ENCODE results near the gene SMIM13. TPM values are rescaled to one million over a fixed set of nuclear protein-coding genes. Genes with fewer than 3 reads are reported as not detected.
"Not testable (repeated sequence)": the region's sequence is repeated elsewhere in the genome, so short reads cannot be mapped to it uniquely, and the experiment has no call there.

The SMIM13 gene
- total RNA-seq, 1 donor from 2014 or later, result 17.2 TPM

DNA sequence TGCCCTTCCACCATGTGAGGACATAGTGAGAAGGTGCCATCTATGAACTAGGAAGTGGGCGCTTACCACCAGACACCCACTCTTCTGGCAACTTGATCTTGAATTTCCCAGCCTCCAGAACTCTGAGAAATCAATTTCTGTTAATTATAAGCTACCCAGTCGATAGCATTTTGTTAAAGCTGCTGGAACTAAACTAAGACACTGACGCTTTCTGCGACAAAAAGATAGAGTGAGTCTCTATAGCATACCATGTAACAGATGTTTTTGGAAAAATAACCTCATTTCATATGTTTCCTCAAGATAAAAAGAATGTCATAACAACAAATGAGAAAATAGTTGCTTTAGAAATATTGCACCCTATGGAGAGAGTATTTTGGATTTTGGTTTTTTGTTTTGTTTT is 15.4 kb upstream of the SMIM13 start:
- DNase-seq (ENCODE audit: low spot score), result no peak
- ATAC-seq, result no peak
- intact Hi-C loops (cut with DNase I), result no loop called here

GRCh38 chr6:11080296-11080695 is 13.3 kb upstream of the SMIM13 start:
- intact Hi-C loops (cut with DNase I), result no loop called here
- DNase-seq (ENCODE audit: low spot score), result no peak
- no peak for ATAC-seq

- DNase-seq (ENCODE audit: low spot score) (no peak), ATAC-seq (no peak)
- intact Hi-C loops (cut with DNase I), result no loop called here
Measured at GRCh38 chr6:11083491-11083890, 10.1 kb upstream of the SMIM13 start.

DNA sequence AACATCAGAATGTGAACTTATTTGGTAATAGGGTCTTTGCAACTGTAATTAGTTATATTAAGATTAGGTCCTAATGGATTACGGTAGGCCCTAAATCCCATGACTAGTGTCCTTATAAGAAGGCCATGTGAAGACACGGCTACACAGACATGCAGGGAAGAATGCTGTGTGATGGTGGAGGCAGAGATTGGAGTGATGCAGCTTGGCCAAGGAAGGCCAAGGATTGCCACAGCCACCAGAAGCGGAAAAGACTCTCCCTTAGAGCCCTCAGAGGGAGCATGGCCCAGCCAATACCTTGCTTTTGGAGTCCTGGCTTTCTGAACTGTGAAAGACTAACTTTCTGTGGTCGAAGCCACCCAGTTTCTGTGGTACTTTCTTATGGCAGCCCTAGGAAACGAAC is 9.7 kb upstream of the SMIM13 start:
- intact Hi-C loops (cut with DNase I), result no loop called here
- ATAC-seq, result no peak
- no peak for DNase-seq (ENCODE audit: low spot score)

GRCh38 chr6:11085758-11086435 is 7.7 kb upstream of the SMIM13 start:
- no peak for ATAC-seq
- no peak for DNase-seq (ENCODE audit: low spot score)
- intact Hi-C loops (cut with DNase I), result no loop called here

DNA sequence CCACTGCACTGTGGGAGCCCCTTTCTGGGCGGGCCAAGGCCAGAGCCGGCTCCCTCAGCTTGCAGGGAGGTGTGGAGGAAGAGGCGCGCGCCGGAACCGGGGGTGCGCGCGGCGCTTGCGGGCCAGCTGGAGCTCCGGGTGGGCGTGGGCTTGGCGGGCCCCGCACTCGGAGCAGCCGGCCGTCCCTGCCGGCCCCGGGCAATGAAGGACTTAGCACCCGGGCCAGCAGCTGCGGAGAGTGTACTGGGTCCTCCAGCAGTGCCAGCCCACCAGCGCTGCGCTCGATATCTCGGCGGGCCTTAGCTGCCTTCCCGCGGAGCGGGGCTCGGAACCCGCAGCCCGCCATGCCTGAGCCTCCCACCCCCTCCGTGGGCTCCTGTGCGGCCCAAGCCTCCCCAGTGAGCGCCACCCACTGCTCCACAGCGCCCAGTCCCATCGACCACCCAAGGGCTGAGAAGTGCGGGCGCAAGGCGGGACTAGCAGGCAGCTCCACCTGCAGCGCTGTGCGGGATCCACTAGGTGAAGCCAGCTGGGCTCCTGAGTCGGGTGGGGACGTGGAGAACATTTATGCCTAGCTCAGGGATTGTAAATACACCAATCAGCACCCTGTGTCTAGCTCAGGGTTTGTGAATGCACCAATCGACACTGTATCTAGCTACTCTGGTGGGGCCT is 6.4 kb upstream of the SMIM13 start:
- ATAC-seq; intact Hi-C loops (cut with DNase I); DNase-seq (ENCODE audit: low spot score): not testable (repeated sequence)

GRCh38 chr6:11089695-11090094 is 3.9 kb upstream of the SMIM13 start:
- intact Hi-C loops (cut with DNase I), result no loop called here
- DNase-seq (ENCODE audit: low spot score) (no peak), ATAC-seq (no peak)

- not testable (repeated sequence) for DNase-seq (ENCODE audit: low spot score); ATAC-seq
Measured at GRCh38 chr6:11091141-11091540, 2.5 kb upstream of the SMIM13 start.

DNA sequence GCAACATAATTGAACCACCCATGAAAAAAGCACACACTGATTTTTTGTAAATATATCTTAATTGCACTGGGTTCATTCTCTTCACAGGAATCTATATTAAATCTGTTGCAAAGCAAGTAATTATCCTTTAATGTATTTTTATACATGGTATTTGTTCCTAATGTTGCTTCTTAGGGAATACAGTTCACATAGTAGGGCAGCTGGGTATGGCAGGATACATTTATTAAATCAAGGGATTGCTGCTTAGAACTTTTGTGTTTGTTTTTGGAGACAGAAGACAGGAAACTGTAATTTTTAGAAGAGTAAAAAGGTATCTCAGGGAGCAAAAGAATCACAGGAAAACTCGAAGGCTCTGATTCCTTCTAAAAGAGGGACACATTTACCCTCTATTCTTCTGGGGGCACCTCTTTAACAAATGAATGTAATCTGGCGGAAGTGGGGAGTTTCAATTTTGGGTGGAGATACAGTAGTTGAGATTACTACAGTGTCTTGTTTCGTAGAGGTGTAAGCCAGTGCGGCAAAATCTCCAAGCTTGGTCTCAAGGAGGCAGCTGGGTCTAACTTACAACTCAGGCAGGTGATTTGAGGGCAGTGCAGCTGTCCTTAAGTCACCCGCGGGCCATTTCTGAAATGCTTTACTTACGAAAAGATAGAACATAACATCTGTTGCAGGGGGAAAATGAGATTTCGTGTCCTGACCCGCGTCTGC is 812 bp upstream of the SMIM13 start:
- intact Hi-C loops (cut with DNase I), result no loop called here
- DNase-seq (ENCODE audit: low spot score) (no peak), ATAC-seq (peak; percentile 47)

More at GRCh38 chr6:11091141-11091540, 2.5 kb upstream of the SMIM13 start:
- intact Hi-C loops (cut with DNase I), result not testable (repeated sequence)

DNA sequence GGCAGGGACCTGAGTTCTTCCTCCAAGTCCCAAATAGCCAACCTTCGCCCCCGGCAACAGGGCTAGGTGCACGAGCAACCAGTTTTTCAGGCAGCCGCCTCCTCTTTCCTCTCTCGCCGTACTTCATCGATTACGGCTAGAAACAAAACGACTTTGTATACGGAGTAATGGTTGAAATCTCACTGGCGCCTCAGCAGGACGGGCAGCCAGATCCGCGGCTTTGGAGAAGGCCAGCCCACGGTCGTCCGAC is 333 bp upstream of the SMIM13 start:
- DNase-seq (ENCODE audit: low spot score) (no peak), ATAC-seq (peak; percentile 28)
- intact Hi-C loops (cut with DNase I), result no loop called here

GRCh38 chr6:11094411-11094851 is 797 bp downstream of the SMIM13 start:
- intact Hi-C loops (cut with DNase I), result no loop called here
- DNase-seq (ENCODE audit: low spot score), result peak; percentile 73
- ATAC-seq, result no peak

GRCh38 chr6:11094941-11095340 is 1.3 kb downstream of the SMIM13 start:
- DNase-seq (ENCODE audit: low spot score) (no peak), ATAC-seq (no peak)
- intact Hi-C loops (cut with DNase I), result no loop called here

GRCh38 chr6:11096109-11096508 is 2.5 kb downstream of the SMIM13 start:
- intact Hi-C loops (cut with DNase I), result no loop called here
- no peak for ATAC-seq

DNA sequence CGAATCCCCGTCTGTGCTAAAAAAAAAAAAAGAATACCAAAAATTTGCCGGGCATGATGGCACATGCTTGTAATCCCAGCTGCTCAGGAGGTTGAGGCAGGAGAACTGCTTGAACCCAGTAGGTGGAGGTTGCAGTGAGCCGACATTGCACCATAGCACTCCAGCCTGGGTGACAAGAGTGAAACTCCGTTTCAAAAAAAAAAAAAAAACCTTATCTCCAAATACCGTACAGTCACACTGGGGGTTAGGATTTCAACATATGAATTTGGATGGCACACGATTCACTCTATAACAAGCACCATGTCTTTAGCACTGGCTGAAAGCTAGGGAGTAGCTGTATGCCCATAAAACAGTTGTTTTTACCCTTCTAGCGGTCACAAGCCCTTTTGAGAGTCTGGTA is 3.8 kb downstream of the SMIM13 start:
- DNase-seq (ENCODE audit: low spot score), result no peak
- no peak for ATAC-seq
- intact Hi-C loops (cut with DNase I), result no loop called here

More at GRCh38 chr6:11096109-11096508, 2.5 kb downstream of the SMIM13 start:
- DNase-seq (ENCODE audit: low spot score), result no peak

- no peak for ATAC-seq
- no peak for DNase-seq (ENCODE audit: low spot score)
- intact Hi-C loops (cut with DNase I), result no loop called here
Measured at GRCh38 chr6:11098004-11098403, 4.4 kb downstream of the SMIM13 start.

- intact Hi-C loops (cut with DNase I), result no loop called here
- DNase-seq (ENCODE audit: low spot score) (no peak), ATAC-seq (no peak)
Measured at GRCh38 chr6:11101417-11101816, 7.8 kb downstream of the SMIM13 start.

GRCh38 chr6:11103065-11103464 is 9.4 kb downstream of the SMIM13 start:
- intact Hi-C loops (cut with DNase I), result no loop called here
- ATAC-seq, result no peak

GRCh38 chr6:11108726-11109125 is 15.1 kb downstream of the SMIM13 start:
- DNase-seq (ENCODE audit: low spot score), result no peak
- no peak for ATAC-seq
- intact Hi-C loops (cut with DNase I), result no loop called here

More at GRCh38 chr6:11103065-11103464, 9.4 kb downstream of the SMIM13 start:
- DNase-seq (ENCODE audit: low spot score), result no peak

DNA sequence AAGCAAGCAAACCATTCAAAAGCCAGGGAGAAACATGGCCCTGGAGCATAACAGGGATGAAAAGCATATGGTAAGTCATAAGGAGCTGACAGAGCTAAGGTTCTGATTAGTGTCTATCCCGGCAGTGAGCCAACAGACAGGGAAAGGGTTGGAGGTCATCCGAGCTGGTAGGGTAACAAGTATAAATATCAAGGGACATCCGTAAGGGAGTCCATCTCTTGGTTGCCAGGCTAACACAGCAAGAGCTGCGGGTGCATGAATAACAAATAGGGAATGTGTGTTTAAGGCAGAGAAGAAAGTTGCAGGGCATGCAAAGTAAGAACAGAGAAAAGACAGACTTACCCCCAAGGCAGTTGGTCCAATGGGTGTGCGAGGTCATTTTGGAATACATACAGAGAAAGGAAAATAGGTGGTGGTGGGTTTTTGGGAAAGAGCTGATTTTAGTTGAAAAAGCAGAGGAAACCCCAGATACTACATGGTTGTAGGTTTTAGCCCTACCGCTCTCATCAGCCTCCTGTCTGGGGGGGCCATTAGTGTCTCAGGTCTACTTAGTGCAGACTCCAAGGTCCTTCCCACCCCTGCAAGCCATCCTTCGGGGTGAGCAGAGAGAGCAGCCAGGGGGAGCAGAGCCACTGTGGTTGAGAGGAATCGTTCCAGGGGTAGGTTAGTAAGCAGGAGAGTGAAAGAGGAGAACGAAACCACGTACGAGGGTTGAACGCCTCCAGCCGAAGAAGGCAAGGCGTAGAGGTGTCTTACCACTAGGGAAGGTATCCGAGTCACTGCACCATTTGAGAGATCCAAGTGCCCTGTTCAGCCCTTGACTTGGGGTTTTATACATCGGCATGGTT is 17.5 kb downstream of the SMIM13 start, which contains the start of gene ERVFRD-1:
Gene ERVFRD-1 (minus strand): TSS at position 805 of the 848 bp plus-strand sequence. CDS start 6,415 bp downstream, outside the sequence.
- intact Hi-C loops (cut with DNase I), result no loop called here
- DNase-seq (ENCODE audit: low spot score), result no peak
- ATAC-seq, result no peak
